Esophagus squamous epithelium (tissue), 5 donors: Measurements from ENCODE around the gene ZDHHC20. TPM values are rescaled to one million over a fixed set of nuclear protein-coding genes. Genes with fewer than 3 reads are reported as not detected.

Experiments
- DNase-seq: peaks from one replicate; lab custom pipeline; 2025; lab: John Stamatoyannopoulos, UW
- H3K27ac ChIP-seq, 4 donors: fragments of 200-600 bp; sonication (generic); one replicate each; pipeline ENCODE4 v1.5.1; 2016 to 2019; ENCODE audit warnings: mild to moderate bottlenecking in 1 of 4
- H3K27me3 ChIP-seq, 4 donors: fragments of 200-600 bp; sonication (generic); 1 replicate in 3 of 4; 2 replicates in 1 of 4; pipeline versions ENCODE4 v1.5.1 to v1.6.0; 2017 to 2021; ENCODE audit warnings: antibody characterized with exemption in 1 of 4
- H3K36me3 ChIP-seq, 3 donors: fragments of 200-600 bp; sonication (generic); one replicate each; pipeline ENCODE4 v1.5.1; 2016 to 2019
- H3K4me1 ChIP-seq, 3 donors: fragments of 200-600 bp; sonication (generic); one replicate each; pipeline ENCODE4 v1.5.1; 2017 to 2019
- H3K4me3 ChIP-seq, 4 donors: fragments of 200-600 bp; sonication (generic); 1 replicate in 3 of 4; 2 replicates in 1 of 4; pipeline ENCODE4 v1.5.1; 2016 to 2019; ENCODE audit warnings: mild to moderate bottlenecking in 2 of 4, moderate library complexity in 1 of 4
- H3K9me3 ChIP-seq, 3 donors: fragments of 200-600 bp; sonication (generic); one replicate each; pipeline ENCODE4 v1.5.1; 2016 to 2019
- POLR2A ChIP-seq, 4 donors: fragments of 450-650 bp; IDR thresholded peaks; one replicate each; pipeline ENCODE4 v1.6.1; 2017; ENCODE audit warnings: antibody characterized with exemption in 4 of 4, mild to moderate bottlenecking in 4 of 4, moderate library complexity in 3 of 4
- WGBS, 2 donors: methylation state at CpG; one replicate each; pipeline ENCODE4 v1.1.5; 2018; 5-methylcytosine and 5-hydroxymethylcytosine counted together
- intact Hi-C: fragments of 100-400 bp; cut with DNase I; formaldehyde crosslinking; loops from one replicate; pipeline ENCODE4 v1.15.0; 2022
- total RNA-seq, 4 donors: library from RNA; depleted of rRNA; stranded (reverse); fragments of >200 nt; gene quantifications; one replicate each; pipeline ENCODE4 v1.1.0, GENCODE V29; 2016
- TF ChIP-seq, protein P1 (sequence below), 6 experiments: fragments of 450-650 bp in 4 of 6; fragments of 200-600 bp in 2 of 6; sonication (generic) in 2 of 6; IDR thresholded peaks; one replicate each; pipeline ENCODE4 v1.5.1; 2016 to 2019; ENCODE audit warnings: antibody characterized with exemption in 6 of 6, mild to moderate bottlenecking in 4 of 6, moderate library complexity in 4 of 6
- donor health status: DM: yes; HTN: yes; CAD: no.

Gene ZDHHC20
- total RNA-seq, 4 donors from 2014 or later = 64.0 to 83.9 (median 74.9) TPM

DNA sequence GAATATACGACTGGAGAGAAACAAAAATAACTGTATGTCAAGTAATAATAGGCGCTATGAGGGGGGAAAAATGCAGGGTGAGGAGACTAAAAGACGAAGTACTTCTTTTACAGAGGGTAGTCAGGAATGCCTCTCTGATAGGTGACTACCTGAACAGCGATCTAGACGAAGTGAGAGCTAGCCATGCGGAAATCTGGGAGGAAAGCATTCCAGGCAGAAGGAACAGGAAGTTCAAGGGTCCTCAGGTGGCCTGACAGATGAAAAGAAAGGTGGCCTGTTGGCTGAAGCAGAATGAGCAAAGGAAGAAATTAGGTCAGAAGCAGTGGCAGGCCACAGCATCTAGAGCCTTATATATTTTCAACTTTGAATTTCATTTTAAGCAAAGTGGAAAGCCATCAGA, 13.3 kb downstream of the ZDHHC20 start:
- TF ChIP-seq, protein P1, sequence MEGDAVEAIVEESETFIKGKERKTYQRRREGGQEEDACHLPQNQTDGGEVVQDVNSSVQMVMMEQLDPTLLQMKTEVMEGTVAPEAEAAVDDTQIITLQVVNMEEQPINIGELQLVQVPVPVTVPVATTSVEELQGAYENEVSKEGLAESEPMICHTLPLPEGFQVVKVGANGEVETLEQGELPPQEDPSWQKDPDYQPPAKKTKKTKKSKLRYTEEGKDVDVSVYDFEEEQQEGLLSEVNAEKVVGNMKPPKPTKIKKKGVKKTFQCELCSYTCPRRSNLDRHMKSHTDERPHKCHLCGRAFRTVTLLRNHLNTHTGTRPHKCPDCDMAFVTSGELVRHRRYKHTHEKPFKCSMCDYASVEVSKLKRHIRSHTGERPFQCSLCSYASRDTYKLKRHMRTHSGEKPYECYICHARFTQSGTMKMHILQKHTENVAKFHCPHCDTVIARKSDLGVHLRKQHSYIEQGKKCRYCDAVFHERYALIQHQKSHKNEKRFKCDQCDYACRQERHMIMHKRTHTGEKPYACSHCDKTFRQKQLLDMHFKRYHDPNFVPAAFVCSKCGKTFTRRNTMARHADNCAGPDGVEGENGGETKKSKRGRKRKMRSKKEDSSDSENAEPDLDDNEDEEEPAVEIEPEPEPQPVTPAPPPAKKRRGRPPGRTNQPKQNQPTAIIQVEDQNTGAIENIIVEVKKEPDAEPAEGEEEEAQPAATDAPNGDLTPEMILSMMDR (IDR thresholded peaks at IDR 0.05) = no peak
- no peak for TF ChIP-seq POLR2A (IDR thresholded peaks at IDR 0.05)
- 79 to 88% methylated on average over 6 of the region's 6 CpGs for WGBS, 2 donors
- H3K9me3 ChIP-seq = no peaks in the 10 kb centered on the region
- H3K4me3 ChIP-seq = no peak overlapping the region
- H3K36me3 ChIP-seq = no peaks in the 10 kb centered on the region
- no peak overlapping the region for H3K27ac ChIP-seq
- H3K4me1 ChIP-seq = peaks cover 0 to 24% (median 0%) of the 10 kb centered on the region in 3 donors
- H3K27me3 ChIP-seq = no peaks in the 10 kb centered on the region
- intact Hi-C loops = no loop called here
- DNase-seq = no peak

DNA sequence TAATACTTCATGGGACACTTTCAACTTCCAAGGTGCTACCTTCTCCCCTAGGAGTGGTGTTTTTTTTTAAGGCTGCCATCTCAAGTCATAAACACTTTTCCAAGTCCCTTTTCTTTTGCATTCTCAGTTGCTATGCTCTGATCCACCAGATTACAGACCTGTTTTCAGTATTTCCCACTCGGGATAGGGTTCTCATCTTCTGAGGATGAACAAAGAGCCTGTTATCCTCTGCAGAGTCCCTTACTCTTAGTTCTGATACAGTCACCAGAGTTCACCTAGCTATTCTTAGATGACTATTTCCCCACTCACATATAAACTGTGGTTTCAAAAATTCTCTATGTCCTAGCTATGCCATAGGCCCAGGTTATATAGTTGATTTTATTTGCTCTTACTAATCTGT, 15.9 kb downstream of the ZDHHC20 start:
- Histone ChIP-seq H3K27me3 (no peaks in the 10 kb centered on the region), H3K9me3 (peaks cover 0 to 6% (median 0%) of the 10 kb centered on the region in 3 donors), H3K4me3 (no peak overlapping the region), H3K27ac (no peak overlapping the region), H3K4me1 (peaks cover 0 to 24% (median 0%) of the 10 kb centered on the region in 3 donors), H3K36me3 (no peaks in the 10 kb centered on the region)
- 80 to 81% methylated on average over 1 of the region's 1 CpG for WGBS, 2 donors
- no peak for DNase-seq
- TF ChIP-seq, protein P1 (IDR thresholded peaks at IDR 0.05) = no peak
- TF ChIP-seq POLR2A (IDR thresholded peaks at IDR 0.05) = no peak
- intact Hi-C loops = no loop called here

DNA sequence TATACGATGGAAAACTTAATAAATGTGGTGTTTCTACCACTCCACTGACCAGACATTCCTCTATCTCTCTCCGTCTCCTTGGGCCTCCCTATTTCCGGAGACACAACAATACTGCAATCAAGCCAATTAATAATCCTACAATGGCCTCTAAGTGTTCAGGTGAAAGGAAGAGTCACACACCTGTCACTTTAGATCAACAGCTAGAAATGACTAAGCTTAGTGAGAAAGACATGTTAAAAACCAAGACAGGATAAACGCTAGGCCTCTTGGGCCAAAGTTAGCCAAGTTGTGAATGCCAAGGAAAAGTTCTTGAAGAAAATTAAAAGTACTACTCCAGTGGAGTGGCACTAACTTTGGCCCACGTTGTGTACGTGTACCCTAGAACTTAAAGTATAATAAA, 22.5 kb downstream of the ZDHHC20 start:
- TF ChIP-seq, protein P1 (IDR thresholded peaks at IDR 0.05) = no peak
- no peak for TF ChIP-seq POLR2A (IDR thresholded peaks at IDR 0.05)

DNA sequence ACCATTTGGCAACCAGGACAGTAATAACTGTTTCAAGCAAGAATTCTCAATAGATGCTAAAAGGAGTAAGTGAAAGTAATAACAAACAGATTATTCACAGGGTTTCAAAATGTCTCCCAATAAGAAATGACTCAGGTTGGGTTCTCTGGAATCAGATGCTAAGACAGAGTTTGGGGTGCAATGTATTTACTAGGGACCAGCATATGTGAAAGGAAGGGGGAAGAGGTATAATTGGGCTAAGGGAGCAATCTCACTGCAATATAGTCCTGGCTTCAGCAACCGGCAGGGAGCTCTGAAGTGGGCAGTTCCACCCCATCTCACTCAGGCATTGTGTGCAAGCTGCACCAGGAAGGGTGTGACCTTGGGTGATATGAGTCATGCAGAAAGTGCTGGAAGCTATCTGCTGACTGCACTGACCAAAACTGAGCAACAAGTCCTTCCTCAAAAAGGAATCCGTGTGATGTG, 23.4 kb downstream of the ZDHHC20 start:
- Histone ChIP-seq H3K4me3 (peak overlapping the region in 1 of 4 donors; percentile 34), H3K4me1 (peaks cover 0 to 32% (median 14%) of the 10 kb centered on the region in 3 donors), H3K9me3 (peaks cover 0 to 16% (median 0%) of the 10 kb centered on the region in 3 donors), H3K36me3 (no peaks in the 10 kb centered on the region), H3K27me3 (no peaks in the 10 kb centered on the region), H3K27ac (peak overlapping the region; percentile 68 to 85 (median 82))
- intact Hi-C loops = no loop called here
- TF ChIP-seq, protein P1 (IDR thresholded peaks at IDR 0.05) = no peak
- peak in 1 of 4 donors; percentile 26 for TF ChIP-seq POLR2A (IDR thresholded peaks at IDR 0.05)
- no peak for DNase-seq
- 8 to 12% methylated on average over 2 of the region's 2 CpGs for WGBS, 2 donors

More for the DNA sequence above, 22.5 kb downstream of the ZDHHC20 start:
- no peak for DNase-seq
- intact Hi-C loops = no loop called here
- Histone ChIP-seq H3K27ac (peak overlapping the region; percentile 68 to 85 (median 82)), H3K36me3 (no peaks in the 10 kb centered on the region), H3K9me3 (peaks cover 0 to 16% (median 0%) of the 10 kb centered on the region in 3 donors), H3K4me3 (no peak overlapping the region), H3K27me3 (no peaks in the 10 kb centered on the region), H3K4me1 (peaks cover 0 to 32% (median 14%) of the 10 kb centered on the region in 3 donors)
- WGBS, 2 donors = 71 to 76% methylated on average over 6 of the region's 6 CpGs

DNA sequence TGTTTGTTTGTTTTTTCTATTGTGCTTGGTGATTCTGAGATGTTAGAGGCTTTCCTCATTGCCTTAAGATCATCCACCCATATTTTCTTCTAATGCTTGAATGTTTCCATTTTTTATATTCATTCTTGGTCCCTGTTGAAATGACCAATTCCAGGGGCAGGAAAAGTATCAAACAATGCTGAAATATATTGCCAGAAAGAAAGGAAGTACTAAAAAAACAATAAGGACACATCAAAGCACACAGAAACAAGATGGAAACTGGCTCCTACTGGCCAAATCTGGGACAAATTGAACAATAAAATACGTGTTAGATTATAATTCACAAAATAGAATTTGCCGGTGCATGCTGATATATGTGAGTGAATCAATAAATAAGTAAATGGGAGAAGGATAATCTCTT, 23.9 kb downstream of the ZDHHC20 start:
- Histone ChIP-seq H3K9me3 (peaks cover 0 to 16% (median 0%) of the 10 kb centered on the region in 3 donors), H3K4me3 (peak overlapping the region in 1 of 4 donors; percentile 34), H3K4me1 (peaks cover 0 to 32% (median 14%) of the 10 kb centered on the region in 3 donors), H3K27me3 (no peaks in the 10 kb centered on the region), H3K36me3 (no peaks in the 10 kb centered on the region), H3K27ac (peak overlapping the region; percentile 68 to 85 (median 82))
- 71 to 78% methylated on average over 2 of the region's 2 CpGs for WGBS, 2 donors
- intact Hi-C loops = no loop called here
- DNase-seq = no peak
- TF ChIP-seq, protein P1 (IDR thresholded peaks at IDR 0.05) = no peak
- no peak for TF ChIP-seq POLR2A (IDR thresholded peaks at IDR 0.05)
